Activated CD4-positive, alpha-beta T cell treated with anti-CD3 and anti-CD28 coated beads, Interleukin-2, amount 10 ng/mL, durations not matched to agents 7 days and 5 days (primary cell): ENCODE measurements around the gene PLAAT3. TPM values are rescaled to one million over a fixed set of nuclear protein-coding genes. Genes with fewer than 3 reads are reported as not detected.
"Not testable (repeated sequence)": the region's sequence is repeated elsewhere in the genome, so short reads cannot be mapped to it uniquely, and the experiment has no call there.

Source experiments
- CTCF ChIA-PET: fragments of 350-600 bp; sonication (Branson Sonifier 250); formaldehyde crosslinking; loops from one replicate; lab custom pipeline; 2021; ENCODE audit warnings: antibody characterized with exemption; lab: Charles Lee
- POLR2A ChIA-PET: fragments of 350-600 bp; sonication (Branson Sonifier 250); formaldehyde crosslinking; loops from one replicate; lab custom pipeline; 2021; ENCODE audit warnings: antibody characterized with exemption; lab: Charles Lee
- DNase-seq: peaks from one replicate; pipeline ENCODE4 v3.0.0-alpha.2; 2020
- H3K27ac Mint-ChIP-seq: one replicate; pipeline ENCODE4 v1.8.0; 2021; ENCODE audit warnings: mild to moderate bottlenecking, moderate library complexity, mixed read lengths
- H3K27me3 Mint-ChIP-seq: one replicate; pipeline ENCODE4 v1.8.0; 2021; ENCODE audit warnings: mixed read lengths
- H3K36me3 Mint-ChIP-seq: one replicate; pipeline ENCODE4 v1.8.0; 2021; ENCODE audit warnings: low read depth, mixed read lengths
- H3K4me1 Mint-ChIP-seq: one replicate; pipeline ENCODE4 v1.8.0; 2021; ENCODE audit warnings: mixed read lengths
- H3K4me3 Mint-ChIP-seq: one replicate; pipeline ENCODE4 v1.8.0; 2021; ENCODE audit warnings: mild to moderate bottlenecking, moderate library complexity, mixed read lengths
- H3K9me3 Mint-ChIP-seq: one replicate; pipeline ENCODE4 v1.8.0; 2021; ENCODE audit warnings: mixed read lengths
- total RNA-seq, 2 experiments: library from RNA; stranded (reverse); gene quantifications; one replicate each; pipeline ENCODE4 v1.2.3, GENCODE V29; 2021

The PLAAT3 gene
- total RNA-seq, 2 experiments from 2014 or later = 1.3 to 1.9 TPM

DNA sequence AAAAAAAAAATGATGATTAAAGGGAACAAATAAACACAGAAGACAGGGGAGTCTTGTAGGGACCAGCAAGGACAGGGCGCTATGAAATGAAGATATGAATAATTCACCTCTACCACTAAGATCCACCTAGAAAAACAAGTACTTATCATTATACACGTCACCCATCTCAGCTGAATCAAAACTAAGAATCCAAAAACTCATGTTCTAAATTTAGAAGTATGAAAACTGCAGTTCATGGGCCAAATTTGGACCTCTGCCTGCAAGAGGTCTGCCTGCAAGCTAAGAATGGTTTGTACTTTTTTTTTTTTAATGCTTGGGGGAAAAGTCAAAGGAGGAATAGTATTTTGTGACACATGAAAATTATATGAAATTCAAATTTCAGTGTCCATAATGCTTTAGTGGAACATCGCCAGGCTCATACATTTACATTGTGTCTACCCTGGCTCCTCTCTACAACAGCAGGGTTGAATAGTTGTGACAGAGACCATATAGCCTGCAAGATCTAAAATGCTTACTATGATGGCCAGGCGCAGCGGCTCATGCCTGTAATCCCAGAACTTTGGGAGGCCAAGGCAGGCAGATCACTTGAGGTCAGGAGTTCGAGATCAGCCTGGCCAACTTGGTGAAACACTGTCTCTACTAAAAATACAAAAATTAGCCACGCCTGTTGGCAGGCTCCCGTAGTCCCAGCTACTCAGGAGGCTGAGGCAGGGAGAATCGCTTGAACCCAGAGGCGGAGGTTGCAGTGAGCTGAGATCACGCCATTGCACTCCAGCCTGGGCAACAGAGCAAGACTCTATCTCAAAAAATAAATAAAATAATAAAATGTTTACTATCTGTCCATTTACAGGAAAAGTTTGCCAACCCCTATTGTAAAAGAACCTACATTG, 11.7 kb downstream of the PLAAT3 start:
- H3K27ac Mint-ChIP-seq, H3K36me3 Mint-ChIP-seq, H3K27me3 Mint-ChIP-seq, H3K9me3 Mint-ChIP-seq, POLR2A ChIA-PET, DNase-seq, H3K4me1 Mint-ChIP-seq, H3K4me3 Mint-ChIP-seq: not testable (repeated sequence)
- CTCF ChIA-PET = interaction anchor here (0.8 kb wide), 1 partner anchor 66 kb away, joined by 3 read pairs; the partner anchor contains the start of gene PLAAT4

GRCh38 chr11:63599211-63600122, 14.8 kb downstream of the PLAAT3 start:
- H3K36me3 Mint-ChIP-seq = no peaks in the 10 kb centered on the region
- no peaks in the 10 kb centered on the region for H3K27me3 Mint-ChIP-seq
- no peaks in the 10 kb centered on the region for H3K9me3 Mint-ChIP-seq
- no peak for DNase-seq
- no peak overlapping the region for H3K4me3 Mint-ChIP-seq
- CTCF ChIA-PET = interaction anchor here (0.9 kb wide), 1 partner anchor 15 kb away, joined by 3 read pairs; no protein-coding TSS in a partner anchor
- no peak overlapping the region for H3K27ac Mint-ChIP-seq
- H3K4me1 Mint-ChIP-seq = no peaks in the 10 kb centered on the region
- POLR2A ChIA-PET = no interaction called here

DNA sequence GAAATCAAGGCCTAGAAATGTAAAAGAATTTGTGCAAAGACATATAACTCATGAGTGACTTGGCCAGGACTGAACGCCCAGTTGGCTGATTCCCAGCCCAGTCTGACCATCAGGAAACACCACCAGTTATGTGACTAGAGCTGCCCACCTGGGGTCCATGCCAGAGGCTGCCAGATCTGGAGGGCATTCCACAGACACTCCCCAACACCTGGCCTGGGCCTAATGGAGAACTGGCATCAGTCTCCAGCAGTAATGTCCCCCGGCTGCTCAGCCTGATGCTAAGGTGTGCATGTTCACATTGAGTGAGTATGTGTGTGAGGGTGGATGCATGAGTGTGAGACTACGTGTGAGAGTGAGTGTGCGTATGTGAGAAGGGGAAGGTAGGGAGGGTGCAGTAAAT, 15.7 kb downstream of the PLAAT3 start:
- H3K27ac Mint-ChIP-seq = no peak overlapping the region
- no peak overlapping the region for H3K4me3 Mint-ChIP-seq

DNA sequence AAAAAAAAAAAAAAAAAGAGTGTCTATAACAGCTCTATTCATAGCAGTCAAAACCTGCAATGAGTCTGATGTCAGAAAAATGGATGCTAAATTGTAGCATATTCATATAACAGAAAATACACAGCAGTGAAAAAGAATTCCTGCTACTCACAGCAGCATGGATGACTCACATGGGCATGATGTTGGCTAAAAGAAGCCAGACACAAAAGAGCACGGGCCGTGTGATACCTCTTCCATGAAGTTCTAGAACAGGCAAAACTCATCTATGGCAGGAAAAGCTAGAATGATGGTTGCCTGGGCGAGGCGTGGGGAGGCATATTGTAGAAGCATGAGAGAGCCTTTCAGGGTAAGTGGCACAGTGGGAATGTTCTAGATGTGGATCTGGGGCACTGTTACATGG, 18.9 kb downstream of the PLAAT3 start:
- POLR2A ChIA-PET = no interaction called here
- DNase-seq = no peak
- H3K27ac Mint-ChIP-seq = no peak overlapping the region
- no peaks in the 10 kb centered on the region for H3K36me3 Mint-ChIP-seq
- peaks cover 2% of the 10 kb centered on the region for H3K4me1 Mint-ChIP-seq
- CTCF ChIA-PET = no interaction called here
- no peaks in the 10 kb centered on the region for H3K27me3 Mint-ChIP-seq
- no peak overlapping the region for H3K4me3 Mint-ChIP-seq
- H3K9me3 Mint-ChIP-seq = no peaks in the 10 kb centered on the region

More for the DNA sequence above, 15.7 kb downstream of the PLAAT3 start:
- no peak for DNase-seq
- ChIA-PET POLR2A (no interaction called here), CTCF (interaction anchor here (0.9 kb wide), 1 partner anchor 14 kb away, joined by 3 read pairs; no protein-coding TSS in a partner anchor)
- Mint-ChIP-seq H3K36me3 (no peaks in the 10 kb centered on the region), H3K27me3 (no peaks in the 10 kb centered on the region), H3K4me1 (no peaks in the 10 kb centered on the region), H3K9me3 (no peaks in the 10 kb centered on the region)

DNA sequence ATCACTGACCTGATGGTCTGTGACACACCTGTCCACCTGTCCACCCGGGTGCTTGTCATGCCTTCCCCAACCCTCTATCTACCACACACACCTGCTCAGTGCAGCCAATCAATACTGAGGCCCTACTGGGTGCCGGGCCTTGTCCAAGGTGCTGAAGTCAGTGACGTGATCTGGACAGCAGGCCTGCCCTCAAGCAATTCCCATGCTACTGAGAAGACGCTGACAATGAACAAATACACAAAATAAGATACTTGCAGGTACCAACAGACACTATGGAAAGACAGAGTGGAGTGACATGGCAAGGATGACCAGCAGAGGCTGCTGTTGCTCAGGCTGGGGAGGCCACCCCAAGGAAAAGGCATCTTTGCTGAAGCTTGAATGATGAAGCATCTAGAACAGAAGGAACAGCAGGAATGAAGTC, 21.2 kb downstream of the PLAAT3 start:
- Mint-ChIP-seq H3K27ac (no peak overlapping the region), H3K27me3 (no peaks in the 10 kb centered on the region), H3K4me1 (peaks cover 2% of the 10 kb centered on the region), H3K9me3 (no peaks in the 10 kb centered on the region), H3K36me3 (no peaks in the 10 kb centered on the region), H3K4me3 (no peak overlapping the region)
- no peak for DNase-seq
- CTCF ChIA-PET = no interaction called here
- POLR2A ChIA-PET = no interaction called here

- Mint-ChIP-seq H3K9me3 (no peaks in the 10 kb centered on the region), H3K4me3 (no peak overlapping the region), H3K27ac (no peak overlapping the region), H3K4me1 (peaks cover 2% of the 10 kb centered on the region), H3K36me3 (no peaks in the 10 kb centered on the region), H3K27me3 (no peaks in the 10 kb centered on the region)
- DNase-seq = no peak
- ChIA-PET POLR2A (interaction anchor here (0.7 kb wide), 1 partner anchor 107 kb away, joined by 3 read pairs; no protein-coding TSS in a partner anchor), CTCF (no interaction called here)
These were observed 24.0 kb downstream of the PLAAT3 start for GRCh38 chr11:63590024-63590788.

- Mint-ChIP-seq H3K9me3 (peaks cover 2% of the 10 kb centered on the region), H3K27ac (no peak overlapping the region), H3K4me3 (no peak overlapping the region), H3K36me3 (no peaks in the 10 kb centered on the region), H3K27me3 (no peaks in the 10 kb centered on the region), H3K4me1 (peaks cover 2% of the 10 kb centered on the region)
- ChIA-PET POLR2A (no interaction called here), CTCF (interaction anchor here (0.6 to 0.7 kb wide), 3 partner anchors 32 to 108 kb away, joined by 3 to 4 read pairs (median 4); no protein-coding TSS in a partner anchor)
- DNase-seq = no peak
These were observed 25.2 kb downstream of the PLAAT3 start for GRCh38 chr11:63589000-63589399.

GRCh38 chr11:63586451-63587166, 27.6 kb downstream of the PLAAT3 start:
- DNase-seq = no peak
- no peak overlapping the region for H3K27ac Mint-ChIP-seq
- CTCF ChIA-PET = no interaction called here

GRCh38 chr11:63583357-63583677, 30.9 kb downstream of the PLAAT3 start:
- H3K4me1 Mint-ChIP-seq = peaks cover 15% of the 10 kb centered on the region
- no peak overlapping the region for H3K27ac Mint-ChIP-seq
- H3K36me3 Mint-ChIP-seq = peaks cover 17% of the 10 kb centered on the region
- CTCF ChIA-PET = interaction anchor here (0.6 to 1.7 kb wide), 5 partner anchors 8 to 156 kb away, joined by 3 to 7 read pairs (median 4); no protein-coding TSS in a partner anchor
- peaks cover 28% of the 10 kb centered on the region for H3K9me3 Mint-ChIP-seq
- H3K4me3 Mint-ChIP-seq = no peak overlapping the region
- no peaks in the 10 kb centered on the region for H3K27me3 Mint-ChIP-seq
- no peak for DNase-seq
- POLR2A ChIA-PET = no interaction called here

More at GRCh38 chr11:63586451-63587166, 27.6 kb downstream of the PLAAT3 start:
- peaks cover 13% of the 10 kb centered on the region for H3K4me1 Mint-ChIP-seq
- H3K36me3 Mint-ChIP-seq = peaks cover 11% of the 10 kb centered on the region
- no peak overlapping the region for H3K4me3 Mint-ChIP-seq
- H3K27me3 Mint-ChIP-seq = no peaks in the 10 kb centered on the region
- POLR2A ChIA-PET = no interaction called here
- peaks cover 12% of the 10 kb centered on the region for H3K9me3 Mint-ChIP-seq

DNA sequence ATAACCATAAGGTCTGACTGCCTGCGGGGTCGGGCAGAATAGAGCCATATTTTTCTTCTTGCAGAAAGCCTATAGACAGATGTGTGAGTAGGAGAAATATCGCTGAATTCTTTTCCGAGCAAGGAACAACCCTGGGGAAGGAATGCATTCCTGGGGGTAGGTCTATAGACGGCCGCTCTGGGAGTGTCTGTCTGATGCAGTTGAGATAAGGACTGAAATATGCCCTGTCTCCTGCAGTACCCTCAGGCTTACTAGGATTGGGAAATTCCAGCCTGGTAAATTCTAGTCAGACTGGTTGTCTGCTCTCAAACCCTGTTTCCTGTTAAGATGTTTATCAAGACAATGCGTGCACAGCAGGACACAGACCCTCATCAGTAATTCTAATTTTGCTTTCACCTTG, 33.0 kb downstream of the PLAAT3 start:
- POLR2A ChIA-PET, DNase-seq, H3K27me3 Mint-ChIP-seq, H3K27ac Mint-ChIP-seq, CTCF ChIA-PET, H3K4me3 Mint-ChIP-seq: not testable (repeated sequence)
- H3K9me3 Mint-ChIP-seq = peaks cover 30% of the 10 kb centered on the region
- peaks cover 15% of the 10 kb centered on the region for H3K4me1 Mint-ChIP-seq
- peaks cover 17% of the 10 kb centered on the region for H3K36me3 Mint-ChIP-seq

DNA sequence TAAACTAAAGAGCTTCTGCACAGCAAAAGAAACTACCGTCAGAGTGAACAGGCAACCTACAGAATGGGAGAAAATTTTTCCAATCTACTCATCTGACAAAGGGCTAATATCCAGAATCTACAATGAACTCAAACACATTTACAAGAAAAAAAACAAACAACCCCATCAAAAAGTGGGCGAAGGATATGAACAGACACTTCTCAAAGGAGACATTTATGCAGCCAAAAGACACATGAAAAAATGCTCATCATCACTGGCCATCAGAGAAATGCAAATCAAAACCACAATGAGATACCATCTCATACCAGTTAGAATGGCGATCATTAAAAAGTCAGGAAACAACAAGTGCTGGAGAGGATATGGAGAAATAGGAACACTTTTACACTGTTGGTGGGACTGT, 35.4 kb downstream of the PLAAT3 start:
- H3K4me3 Mint-ChIP-seq, H3K27ac Mint-ChIP-seq, CTCF ChIA-PET, DNase-seq, H3K27me3 Mint-ChIP-seq, POLR2A ChIA-PET: not testable (repeated sequence)
- Mint-ChIP-seq H3K4me1 (peaks cover 30% of the 10 kb centered on the region), H3K9me3 (peaks cover 28% of the 10 kb centered on the region), H3K36me3 (peaks cover 24% of the 10 kb centered on the region)
